ENCODE data around the gene PPP1R8. TPM values are rescaled to one million over a fixed set of nuclear protein-coding genes. Genes with fewer than 3 reads are reported as not detected.

PPP1R8 gene
- total and polyA plus RNA-seq, 3 experiments from 2014 or later: 37.5 to 70.0 (median 66.3) TPM

DNA sequence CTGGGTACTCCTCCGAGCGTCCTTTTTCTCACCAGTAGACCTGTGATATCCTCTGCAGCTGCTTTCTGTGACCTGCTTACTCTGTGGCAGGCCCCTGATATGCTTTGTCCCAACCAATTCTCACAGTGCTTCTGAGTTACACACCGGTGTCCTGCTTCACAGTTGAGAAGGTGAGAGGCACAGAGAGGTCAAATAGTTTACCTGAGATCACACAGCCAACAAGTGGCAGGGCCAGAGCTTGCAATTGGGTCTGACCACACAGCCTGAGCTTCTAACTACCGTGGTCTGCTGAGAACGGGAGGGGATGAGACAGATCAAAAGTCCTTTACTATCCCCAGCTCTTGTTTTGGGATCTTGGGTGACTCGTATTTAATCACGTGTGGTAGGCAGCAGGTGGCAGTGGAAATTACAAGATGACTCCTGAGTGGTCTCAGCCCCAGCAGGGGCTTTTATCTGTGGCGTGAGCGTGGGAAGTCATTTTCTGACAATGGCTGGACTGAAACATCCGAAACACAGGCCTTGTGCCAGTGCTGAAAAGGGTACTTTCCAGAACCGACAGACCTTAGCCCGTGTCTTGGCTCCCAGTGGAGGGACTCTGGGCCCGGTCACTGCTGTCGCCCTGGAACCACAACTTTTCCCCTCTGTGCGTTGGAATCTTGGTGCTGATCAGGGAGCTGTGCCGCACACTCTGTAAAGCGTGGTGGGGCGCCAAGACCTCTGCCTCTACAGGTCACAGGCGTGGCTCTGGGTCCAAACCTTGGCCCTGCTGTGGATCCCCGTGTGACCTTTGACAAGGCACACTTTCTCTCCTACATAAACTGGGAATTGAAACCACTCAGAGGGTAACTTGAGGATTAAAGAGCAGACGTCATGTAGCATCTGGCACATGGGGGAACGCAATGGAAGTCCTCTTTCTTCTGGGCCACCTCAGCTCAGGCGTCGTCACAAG, 53.7 kb downstream of the PPP1R8 start:
- Mint-ChIP-seq H3K9me3 (no peaks in the 10 kb centered on the region), H3K27ac (peak overlapping the region; percentile 28 to 97 (median 92)), H3K4me1 (peaks cover 39 to 60% (median 52%) of the 10 kb centered on the region in 3 donors), H3K27me3 (no peaks in the 10 kb centered on the region), H3K36me3 (peaks cover 0 to 80% (median 12%) of the 10 kb centered on the region in 3 donors), H3K4me3 (peak overlapping the region in 3 of 7 donors; percentile 60 to 74 (median 68))
- CTCF ChIA-PET: no interaction called here
- no peak overlapping the region for H3K27ac ChIP-seq (ENCODE audit: low read depth, low read length)
- peaks cover 24% of the 10 kb centered on the region for H3K36me3 ChIP-seq (ENCODE audit: insufficient read depth, low read length)
- POLR2A ChIA-PET: interaction anchor here (0.5 kb wide), 1 partner anchor 478 kb away, joined by 3 read pairs; no protein-coding TSS in a partner anchor
- H3K4me3 ChIP-seq (ENCODE audit: low read length): no peak overlapping the region
- no peak for DNase-seq
- no peaks in the 10 kb centered on the region for H3K9me3 ChIP-seq (ENCODE audit: low read length)
- peaks cover 53% of the 10 kb centered on the region for H3K4me1 ChIP-seq (ENCODE audit: insufficient read depth, low read length)
- no peaks in the 10 kb centered on the region for H3K27me3 ChIP-seq (ENCODE audit: insufficient read depth, low read length, poor library complexity, severe bottlenecking)

GRCh38 chr1:27885114-27885528, 54.5 kb downstream of the PPP1R8 start:
- peak overlapping the region in 2 of 7 donors; percentile 33 to 81 for H3K4me3 Mint-ChIP-seq
- no peaks in the 10 kb centered on the region for H3K27me3 Mint-ChIP-seq
- Histone ChIP-seq H3K36me3 (ENCODE audit: insufficient read depth, low read length) (peaks cover 16% of the 10 kb centered on the region), H3K9me3 (ENCODE audit: low read length) (no peaks in the 10 kb centered on the region), H3K27ac (ENCODE audit: low read depth, low read length) (peak overlapping the region; percentile 42), H3K4me1 (ENCODE audit: insufficient read depth, low read length) (peaks cover 59% of the 10 kb centered on the region), H3K4me3 (ENCODE audit: low read length) (no peak overlapping the region), H3K27me3 (ENCODE audit: insufficient read depth, low read length, poor library complexity, severe bottlenecking) (no peaks in the 10 kb centered on the region)
- CTCF ChIA-PET: no interaction called here
- no peaks in the 10 kb centered on the region for H3K9me3 Mint-ChIP-seq
- H3K27ac Mint-ChIP-seq: peak overlapping the region in 6 of 8 donors; percentile 29 to 97 (median 92)
- H3K4me1 Mint-ChIP-seq: peaks cover 39 to 61% (median 55%) of the 10 kb centered on the region in 3 donors
- POLR2A ChIA-PET: interaction anchor here (0.5 kb wide), 1 partner anchor 477 kb away, joined by 3 read pairs; no protein-coding TSS in a partner anchor
- DNase-seq: no peak
- H3K36me3 Mint-ChIP-seq: peaks cover 0 to 75% (median 12%) of the 10 kb centered on the region in 3 donors

DNA sequence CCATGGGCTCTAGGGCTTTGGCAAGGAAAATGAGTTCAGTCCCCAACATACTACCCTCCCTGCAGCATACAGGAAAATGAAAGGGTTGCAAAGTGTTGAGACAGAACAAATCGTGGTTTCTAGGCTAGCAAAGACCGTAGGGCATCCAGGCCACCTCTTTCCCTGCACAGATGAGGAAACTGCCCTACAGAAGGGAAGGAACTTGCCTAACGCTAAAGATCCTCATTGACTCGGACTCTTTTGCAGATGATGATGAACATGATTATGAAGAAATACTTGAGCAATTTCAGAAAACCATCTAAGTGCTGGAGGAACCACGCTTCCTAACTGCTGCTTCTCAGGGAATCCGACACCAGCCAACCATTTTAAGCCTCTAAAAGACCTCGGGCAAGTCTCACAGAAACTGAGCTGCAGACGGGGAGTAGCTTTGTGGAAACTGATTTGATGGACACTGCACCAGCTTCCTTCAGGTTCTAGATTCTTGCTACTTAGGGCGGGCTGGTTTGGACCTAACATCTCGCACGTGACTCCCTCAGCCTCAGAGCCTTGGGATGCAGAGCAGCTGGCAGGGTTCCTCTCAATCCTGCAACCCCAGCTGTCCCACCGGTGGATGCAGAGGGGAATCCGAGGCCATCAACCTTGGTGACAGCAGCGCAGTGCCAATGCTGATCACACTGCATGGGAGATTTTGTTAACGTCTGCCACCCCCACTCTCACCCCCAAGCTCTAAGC, 55.2 kb downstream of the PPP1R8 start:
- Mint-ChIP-seq H3K9me3 (no peaks in the 10 kb centered on the region), H3K4me1 (peaks cover 40 to 65% (median 58%) of the 10 kb centered on the region in 3 donors), H3K4me3 (peak overlapping the region in 6 of 7 donors; percentile 13 to 81 (median 72)), H3K27me3 (no peaks in the 10 kb centered on the region), H3K27ac (peak overlapping the region; percentile 87 to 94 (median 89)), H3K36me3 (peaks cover 3 to 74% (median 12%) of the 10 kb centered on the region in 3 donors)
- Histone ChIP-seq H3K36me3 (ENCODE audit: insufficient read depth, low read length) (peaks cover 16% of the 10 kb centered on the region), H3K4me3 (ENCODE audit: low read length) (no peak overlapping the region), H3K27me3 (ENCODE audit: insufficient read depth, low read length, poor library complexity, severe bottlenecking) (no peaks in the 10 kb centered on the region), H3K4me1 (ENCODE audit: insufficient read depth, low read length) (peaks cover 60% of the 10 kb centered on the region), H3K9me3 (ENCODE audit: low read length) (no peaks in the 10 kb centered on the region), H3K27ac (ENCODE audit: low read depth, low read length) (peak overlapping the region; percentile 42)
- DNase-seq: no peak
- CTCF ChIA-PET: no interaction called here
- POLR2A ChIA-PET: interaction anchor here (0.7 kb wide), 1 partner anchor 50 kb away, joined by 6 read pairs; no protein-coding TSS in a partner anchor

GRCh38 chr1:27886353-27886679, 55.7 kb downstream of the PPP1R8 start:
- DNase-seq: no peak
- Histone ChIP-seq H3K27ac (ENCODE audit: low read depth, low read length) (no peak overlapping the region), H3K4me3 (ENCODE audit: low read length) (no peak overlapping the region), H3K9me3 (ENCODE audit: low read length) (no peaks in the 10 kb centered on the region), H3K4me1 (ENCODE audit: insufficient read depth, low read length) (peaks cover 65% of the 10 kb centered on the region), H3K36me3 (ENCODE audit: insufficient read depth, low read length) (peaks cover 16% of the 10 kb centered on the region), H3K27me3 (ENCODE audit: insufficient read depth, low read length, poor library complexity, severe bottlenecking) (no peaks in the 10 kb centered on the region)
- peaks cover 3 to 78% (median 11%) of the 10 kb centered on the region in 3 donors for H3K36me3 Mint-ChIP-seq
- peaks cover 45 to 70% (median 63%) of the 10 kb centered on the region in 3 donors for H3K4me1 Mint-ChIP-seq
- H3K4me3 Mint-ChIP-seq: peak overlapping the region; percentile 49 to 88 (median 73)
- no peaks in the 10 kb centered on the region for H3K27me3 Mint-ChIP-seq
- ChIA-PET POLR2A (interaction anchor here (0.7 kb wide), 1 partner anchor 49 kb away, joined by 6 read pairs; no protein-coding TSS in a partner anchor), CTCF (no interaction called here)
- no peaks in the 10 kb centered on the region for H3K9me3 Mint-ChIP-seq
- peak overlapping the region; percentile 87 to 94 (median 89) for H3K27ac Mint-ChIP-seq

- Mint-ChIP-seq H3K27me3 (no peaks in the 10 kb centered on the region), H3K36me3 (peaks cover 3 to 79% (median 12%) of the 10 kb centered on the region in 3 donors), H3K4me1 (peaks cover 49 to 75% (median 67%) of the 10 kb centered on the region in 3 donors), H3K27ac (peak overlapping the region; percentile 84 to 94 (median 89)), H3K9me3 (no peaks in the 10 kb centered on the region), H3K4me3 (peak overlapping the region; percentile 37 to 88 (median 73))
- no peak overlapping the region for H3K27ac ChIP-seq (ENCODE audit: low read depth, low read length)
- no peak overlapping the region for H3K4me3 ChIP-seq (ENCODE audit: low read length)
- POLR2A ChIA-PET: interaction anchor here (0.7 to 1.1 kb wide), 3 partner anchors 9 to 49 kb away, joined by 3 to 6 read pairs (median 4); partner anchors contain the start of gene THEMIS2
- CTCF ChIA-PET: no interaction called here
- no peaks in the 10 kb centered on the region for H3K27me3 ChIP-seq (ENCODE audit: insufficient read depth, low read length, poor library complexity, severe bottlenecking)
- peaks cover 16% of the 10 kb centered on the region for H3K36me3 ChIP-seq (ENCODE audit: insufficient read depth, low read length)
- H3K4me1 ChIP-seq (ENCODE audit: insufficient read depth, low read length): peaks cover 69% of the 10 kb centered on the region
- no peak for DNase-seq
- no peaks in the 10 kb centered on the region for H3K9me3 ChIP-seq (ENCODE audit: low read length)
Observed at GRCh38 chr1:27886744-27887143, 56.2 kb downstream of the PPP1R8 start.

- Mint-ChIP-seq H3K36me3 (peaks cover 3 to 80% (median 18%) of the 10 kb centered on the region in 3 donors), H3K4me1 (peaks cover 52 to 81% (median 70%) of the 10 kb centered on the region in 3 donors), H3K27ac (peak overlapping the region; percentile 88 to 96 (median 90)), H3K4me3 (peak overlapping the region; percentile 37 to 88 (median 73)), H3K9me3 (no peaks in the 10 kb centered on the region), H3K27me3 (no peaks in the 10 kb centered on the region)
- Histone ChIP-seq H3K27me3 (ENCODE audit: insufficient read depth, low read length, poor library complexity, severe bottlenecking) (no peaks in the 10 kb centered on the region), H3K4me3 (ENCODE audit: low read length) (peak overlapping the region; percentile 29), H3K4me1 (ENCODE audit: insufficient read depth, low read length) (peaks cover 76% of the 10 kb centered on the region), H3K36me3 (ENCODE audit: insufficient read depth, low read length) (peaks cover 23% of the 10 kb centered on the region), H3K27ac (ENCODE audit: low read depth, low read length) (no peak overlapping the region), H3K9me3 (ENCODE audit: low read length) (no peaks in the 10 kb centered on the region)
- CTCF ChIA-PET: no interaction called here
- DNase-seq: peak; percentile 18 to 66 (median 49)
- POLR2A ChIA-PET: interaction anchor here (0.6 to 1.1 kb wide), 4 partner anchors 10 to 27 kb away, joined by 3 to 4 read pairs (median 3); partner anchors contain the start of gene THEMIS2
Observed at GRCh38 chr1:27887215-27888021, 56.8 kb downstream of the PPP1R8 start.

DNA sequence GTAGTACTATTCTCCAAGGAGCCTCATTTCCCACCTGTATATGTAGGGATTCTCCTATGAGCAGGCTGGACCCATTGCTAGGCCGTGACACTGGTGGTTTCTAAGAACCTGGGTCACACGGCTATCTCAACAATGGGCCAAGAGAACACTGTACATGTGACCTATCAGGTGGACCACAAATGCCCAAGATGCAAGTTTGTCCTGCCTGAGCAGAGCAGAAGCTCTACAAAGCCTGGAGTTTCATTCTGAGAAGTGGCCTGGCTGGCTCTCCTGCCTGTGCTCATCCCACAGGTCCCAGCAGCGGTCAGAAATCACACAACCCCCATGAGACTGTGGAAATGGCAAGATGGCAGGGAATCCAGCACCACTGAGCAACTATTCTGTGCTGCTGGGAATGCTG, 58.9 kb downstream of the PPP1R8 start:
- peaks cover 43 to 73% (median 57%) of the 10 kb centered on the region in 3 donors for H3K4me1 Mint-ChIP-seq
- POLR2A ChIA-PET: no interaction called here
- no peaks in the 10 kb centered on the region for H3K9me3 Mint-ChIP-seq
- Histone ChIP-seq H3K27ac (ENCODE audit: low read depth, low read length) (no peak overlapping the region), H3K36me3 (ENCODE audit: insufficient read depth, low read length) (peaks cover 39% of the 10 kb centered on the region), H3K27me3 (ENCODE audit: insufficient read depth, low read length, poor library complexity, severe bottlenecking) (no peaks in the 10 kb centered on the region), H3K9me3 (ENCODE audit: low read length) (no peaks in the 10 kb centered on the region), H3K4me1 (ENCODE audit: insufficient read depth, low read length) (peaks cover 75% of the 10 kb centered on the region), H3K4me3 (ENCODE audit: low read length) (no peak overlapping the region)
- CTCF ChIA-PET: no interaction called here
- no peak for DNase-seq
- no peaks in the 10 kb centered on the region for H3K27me3 Mint-ChIP-seq
- H3K36me3 Mint-ChIP-seq: peaks cover 3 to 80% (median 13%) of the 10 kb centered on the region in 3 donors
- peak overlapping the region in 1 of 7 donors; percentile 35 for H3K4me3 Mint-ChIP-seq
- H3K27ac Mint-ChIP-seq: peak overlapping the region in 7 of 8 donors; percentile 29 to 82 (median 56)
